HG03460 (cell line): ENCODE measurements around the gene LAMA5.

Experiments used
- ATAC-seq: cut with Tn5 transposase; IDR thresholded peaks from one replicate; pipeline ENCODE4 v1.9.1; 2021; ENCODE audit not compliant: unreplicated experiment

The LAMA5 gene

GRCh38 chr20:62370807-62371587 lies 3.9 kb upstream of the LAMA5 start:
- ATAC-seq: no peak

GRCh38 chr20:62370115-62370806 lies 3.1 kb upstream of the LAMA5 start:
- no peak for ATAC-seq

GRCh38 chr20:62369815-62370114 lies 2.7 kb upstream of the LAMA5 start:
- no peak for ATAC-seq

GRCh38 chr20:62368976-62369814 lies 2.1 kb upstream of the LAMA5 start:
- ATAC-seq: no peak

- ATAC-seq: no peak
These were observed 1.4 kb upstream of the LAMA5 start for GRCh38 chr20:62368392-62368975.

GRCh38 chr20:62367633-62368391 lies 700 bp upstream of the LAMA5 start:
- no peak for ATAC-seq

- ATAC-seq: no peak
These were observed 559 bp downstream of the LAMA5 start for GRCh38 chr20:62366370-62367135.

GRCh38 chr20:62365814-62366369 lies 1.2 kb downstream of the LAMA5 start:
- no peak for ATAC-seq

- ATAC-seq: no peak
These were observed 2.0 kb downstream of the LAMA5 start for GRCh38 chr20:62364911-62365736.

GRCh38 chr20:62363920-62364851 lies 2.9 kb downstream of the LAMA5 start:
- no peak for ATAC-seq

GRCh38 chr20:62362991-62363919 lies 3.9 kb downstream of the LAMA5 start:
- ATAC-seq: no peak

GRCh38 chr20:62362590-62362940 lies 4.5 kb downstream of the LAMA5 start:
- ATAC-seq: no peak

GRCh38 chr20:62361799-62362589 lies 5.1 kb downstream of the LAMA5 start:
- ATAC-seq: no peak

- ATAC-seq: no peak
These were observed 6.0 kb downstream of the LAMA5 start for GRCh38 chr20:62360854-62361798.
